Breast epithelium (tissue), 3 donors: Measurements from ENCODE around the gene PIM2.

Source experiments
- POLR2A ChIP-seq: fragments of 450-650 bp; IDR thresholded peaks from one replicate; pipeline ENCODE4 v1.6.1; 2016; ENCODE audit warnings: antibody characterized with exemption, mild to moderate bottlenecking, moderate library complexity
- POLR2AphosphoS5 ChIP-seq, 3 donors: sonication (generic); formaldehyde crosslinking; IDR thresholded peaks; one replicate each; pipeline ENCODE4 v1.6.1; 2017; ENCODE audit warnings: antibody characterized with exemption in 3 of 3
- TF ChIP-seq, protein P1 (sequence below), 3 donors: fragments of 450-650 bp; IDR thresholded peaks; one replicate each; pipeline ENCODE4 v1.5.1; 2016 to 2017; ENCODE audit warnings: antibody characterized with exemption in 3 of 3, mild to moderate bottlenecking in 3 of 3, moderate library complexity in 3 of 3

DNA sequence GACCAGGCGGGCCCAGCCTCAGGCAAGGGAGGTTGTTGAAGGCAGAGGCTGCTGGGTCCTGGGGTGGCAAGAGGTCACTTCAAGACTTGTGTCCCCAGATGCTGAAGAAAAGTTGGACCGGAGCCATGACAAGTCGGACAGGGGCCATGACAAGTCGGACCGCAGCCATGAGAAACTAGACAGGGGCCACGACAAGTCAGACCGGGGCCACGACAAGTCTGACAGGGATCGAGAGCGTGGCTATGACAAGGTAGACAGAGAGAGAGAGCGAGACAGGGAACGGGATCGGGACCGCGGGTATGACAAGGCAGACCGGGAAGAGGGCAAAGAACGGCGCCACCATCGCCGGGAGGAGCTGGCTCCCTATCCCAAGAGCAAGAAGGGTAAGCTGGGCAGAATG lies 16.7 kb downstream of the PIM2 start:
- TF ChIP-seq, protein P1, sequence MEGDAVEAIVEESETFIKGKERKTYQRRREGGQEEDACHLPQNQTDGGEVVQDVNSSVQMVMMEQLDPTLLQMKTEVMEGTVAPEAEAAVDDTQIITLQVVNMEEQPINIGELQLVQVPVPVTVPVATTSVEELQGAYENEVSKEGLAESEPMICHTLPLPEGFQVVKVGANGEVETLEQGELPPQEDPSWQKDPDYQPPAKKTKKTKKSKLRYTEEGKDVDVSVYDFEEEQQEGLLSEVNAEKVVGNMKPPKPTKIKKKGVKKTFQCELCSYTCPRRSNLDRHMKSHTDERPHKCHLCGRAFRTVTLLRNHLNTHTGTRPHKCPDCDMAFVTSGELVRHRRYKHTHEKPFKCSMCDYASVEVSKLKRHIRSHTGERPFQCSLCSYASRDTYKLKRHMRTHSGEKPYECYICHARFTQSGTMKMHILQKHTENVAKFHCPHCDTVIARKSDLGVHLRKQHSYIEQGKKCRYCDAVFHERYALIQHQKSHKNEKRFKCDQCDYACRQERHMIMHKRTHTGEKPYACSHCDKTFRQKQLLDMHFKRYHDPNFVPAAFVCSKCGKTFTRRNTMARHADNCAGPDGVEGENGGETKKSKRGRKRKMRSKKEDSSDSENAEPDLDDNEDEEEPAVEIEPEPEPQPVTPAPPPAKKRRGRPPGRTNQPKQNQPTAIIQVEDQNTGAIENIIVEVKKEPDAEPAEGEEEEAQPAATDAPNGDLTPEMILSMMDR (IDR thresholded peaks at IDR 0.05) = no peak
- TF ChIP-seq POLR2A (no peak), POLR2AphosphoS5 (IDR thresholded peaks at IDR 0.05) (no peak)
